Activated CD4-positive, alpha-beta T cell treated with anti-CD3 and anti-CD28 coated beads, Interleukin-2, Interleukin-4, amounts not matched to agents 100 ng/mL and 50 ng/mL, durations not matched to agents 16 hours and 8 hours (primary cell): ENCODE results near the gene IFI27L1.

Experiments used
- DNase-seq: peaks from one replicate; pipeline ENCODE4 v3.0.0-alpha.2; 2020; ENCODE audit warnings: low spot score

Gene IFI27L1

GRCh38 chr14:94114589-94115057 is 33.5 kb downstream of the IFI27L1 start:
- DNase-seq, result no peak

DNA sequence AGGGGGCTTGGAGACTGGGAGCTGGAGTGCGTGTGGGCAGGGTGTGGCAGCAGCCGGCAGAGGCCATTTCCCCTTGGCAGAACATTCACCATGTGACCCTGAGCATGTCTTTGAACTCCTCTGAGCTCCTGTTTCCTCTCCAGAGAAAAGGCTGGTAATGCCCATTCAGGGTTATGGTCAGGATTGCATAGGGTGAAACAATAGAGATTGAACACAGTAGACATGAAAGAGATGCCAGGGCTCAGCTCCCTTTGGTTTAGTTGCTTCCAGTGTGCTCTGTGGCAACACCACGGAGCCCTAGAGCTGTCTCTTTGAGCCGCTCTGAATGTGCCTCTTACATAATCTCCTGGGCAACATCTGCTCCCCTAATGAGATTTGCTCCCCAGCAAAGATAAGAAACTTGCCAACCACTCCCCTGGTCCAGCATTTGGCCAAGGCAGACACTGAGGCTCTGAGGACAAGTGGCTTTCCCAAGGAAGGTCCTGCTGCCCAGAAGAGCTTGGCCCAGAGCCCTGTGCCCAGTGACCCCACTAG is 34.0 kb downstream of the IFI27L1 start:
- DNase-seq, result no peak

GRCh38 chr14:94115631-94116030 is 34.5 kb downstream of the IFI27L1 start:
- no peak for DNase-seq

GRCh38 chr14:94116701-94117100 is 35.6 kb downstream of the IFI27L1 start:
- no peak for DNase-seq

- DNase-seq, result no peak
Measured at GRCh38 chr14:94117856-94118255, 36.7 kb downstream of the IFI27L1 start.

- DNase-seq, result no peak
Measured at GRCh38 chr14:94119071-94119470, 38.0 kb downstream of the IFI27L1 start.

DNA sequence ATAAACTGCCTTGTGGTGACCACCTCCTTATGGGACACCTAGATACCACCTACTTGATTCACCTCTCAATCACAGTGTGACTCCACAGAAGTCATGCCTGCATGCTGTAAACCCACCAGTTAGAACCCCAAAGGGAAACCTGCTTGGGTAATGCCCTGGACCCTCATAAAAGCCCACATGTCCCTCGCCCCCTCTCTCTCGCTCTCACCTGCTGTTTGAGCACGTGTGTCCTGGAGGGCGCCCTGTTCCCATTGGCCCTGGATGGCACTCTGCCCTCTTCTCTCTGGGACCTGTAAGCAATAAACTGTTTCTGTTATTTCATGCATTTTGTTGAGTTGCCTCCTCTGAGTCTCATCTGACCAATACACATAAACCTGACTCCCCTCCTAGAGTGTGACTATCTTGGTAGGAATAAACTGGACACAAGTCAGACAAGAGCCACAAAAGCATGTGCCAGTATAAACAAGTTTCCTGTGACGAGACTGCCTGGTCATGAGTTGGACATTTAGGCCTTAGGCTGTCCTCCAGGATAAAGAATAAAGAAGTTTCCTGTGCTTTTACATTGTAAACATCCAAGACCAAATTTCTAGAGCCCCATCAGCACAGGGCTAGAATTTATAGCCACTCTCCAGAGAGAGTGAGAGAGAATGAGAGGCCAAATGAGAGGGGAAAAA is 39.7 kb downstream of the IFI27L1 start:
- no peak for DNase-seq

DNA sequence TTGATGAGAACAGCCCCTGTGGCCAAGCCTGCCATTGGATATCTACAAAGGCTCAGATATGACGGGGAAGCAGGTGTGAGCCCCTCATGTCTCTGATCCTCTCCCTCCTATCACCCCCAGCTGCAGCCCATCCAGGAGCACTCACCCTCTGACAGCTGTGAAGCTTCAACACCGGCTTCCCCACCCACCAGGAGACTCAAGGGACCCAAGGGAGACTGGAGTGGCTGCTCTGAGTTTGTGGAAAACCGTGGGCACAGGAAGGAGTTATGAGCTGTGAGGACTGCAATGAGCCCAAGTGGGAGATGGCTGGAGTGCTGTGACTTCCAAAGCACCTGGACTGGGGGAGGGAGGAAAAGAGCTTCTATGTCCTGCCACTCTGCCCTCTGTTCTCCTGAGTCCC is 40.4 kb downstream of the IFI27L1 start:
- no peak for DNase-seq

DNA sequence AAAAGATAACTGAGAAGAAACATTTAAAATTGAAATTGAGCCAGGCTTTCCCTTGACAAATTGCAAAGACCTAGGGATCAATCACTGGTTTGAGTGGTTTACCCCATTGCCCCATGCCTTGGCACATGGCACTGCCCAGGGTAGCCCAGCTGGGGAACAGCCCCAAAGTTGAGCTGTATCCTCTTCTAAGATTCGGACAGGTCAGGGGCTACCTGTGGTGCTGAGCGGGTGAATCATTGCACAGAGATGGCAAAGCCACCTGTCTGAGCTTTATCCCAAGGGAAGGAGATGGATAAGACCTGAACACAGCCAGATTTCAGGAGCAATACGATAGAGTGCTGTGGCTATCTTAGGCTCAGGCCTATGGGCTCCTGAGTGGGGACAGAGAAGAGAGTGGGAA is 41.3 kb downstream of the IFI27L1 start:
- no peak for DNase-seq

GRCh38 chr14:94123296-94123695 is 42.2 kb downstream of the IFI27L1 start:
- DNase-seq, result no peak

GRCh38 chr14:94123868-94124267 is 42.8 kb downstream of the IFI27L1 start:
- no peak for DNase-seq

DNA sequence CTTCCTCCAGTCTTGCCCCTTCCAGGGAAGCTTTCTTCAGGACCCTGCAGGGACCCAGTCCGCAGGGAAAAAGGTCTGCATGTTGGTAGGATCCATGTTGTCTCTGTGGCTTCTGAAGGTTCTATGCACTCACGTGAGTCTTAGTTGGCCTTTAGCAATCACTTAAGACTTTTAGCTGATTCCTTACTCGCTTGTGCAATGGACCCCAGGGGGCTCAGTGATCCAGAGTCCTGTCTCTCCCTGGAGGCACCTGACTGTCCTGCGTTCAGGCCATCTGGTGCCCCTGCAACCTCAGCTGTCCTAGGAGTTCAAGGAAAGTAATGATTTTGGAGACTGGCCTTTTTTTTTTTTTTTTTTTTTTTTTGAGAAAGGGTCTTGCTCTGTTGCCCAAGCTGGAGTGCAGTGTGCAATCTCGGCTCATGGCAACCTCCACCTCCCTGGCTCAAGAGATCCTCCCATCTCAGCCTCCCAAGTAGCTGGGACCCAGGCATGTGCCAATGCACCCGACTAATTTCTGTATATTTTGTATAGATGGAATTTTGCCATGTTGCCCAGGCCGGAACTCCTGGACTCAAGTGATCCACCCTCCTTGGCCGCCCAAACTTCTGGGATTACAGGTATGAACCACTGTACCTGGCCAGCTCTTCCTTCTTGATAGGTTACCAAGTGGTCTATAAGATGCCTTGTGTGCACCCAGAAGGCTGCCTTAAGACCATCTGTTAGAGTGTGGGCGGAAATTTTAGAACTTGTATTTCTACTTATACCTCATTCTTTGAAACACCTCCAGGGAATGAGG is 43.7 kb downstream of the IFI27L1 start:
- no peak for DNase-seq

GRCh38 chr14:94125659-94126418 is 44.7 kb downstream of the IFI27L1 start:
- DNase-seq, result no peak

DNA sequence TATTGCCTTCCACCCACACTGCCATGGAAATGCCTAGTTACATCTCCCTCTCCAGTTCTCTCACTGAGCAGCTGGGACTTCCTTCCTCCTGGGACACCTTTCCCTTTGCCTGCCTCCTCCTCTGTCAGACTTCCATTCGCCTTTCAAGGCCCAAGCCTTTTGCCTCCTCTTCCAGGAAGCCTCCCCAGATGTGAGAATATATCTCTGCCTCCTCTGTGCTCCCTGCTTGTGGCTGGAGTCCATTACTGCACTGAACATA is 45.2 kb downstream of the IFI27L1 start:
- no peak for DNase-seq

- DNase-seq, result no peak
Measured at GRCh38 chr14:94126800-94127199, 45.7 kb downstream of the IFI27L1 start.

- DNase-seq, result no peak
Measured at GRCh38 chr14:94127330-94127729, 46.2 kb downstream of the IFI27L1 start.

DNA sequence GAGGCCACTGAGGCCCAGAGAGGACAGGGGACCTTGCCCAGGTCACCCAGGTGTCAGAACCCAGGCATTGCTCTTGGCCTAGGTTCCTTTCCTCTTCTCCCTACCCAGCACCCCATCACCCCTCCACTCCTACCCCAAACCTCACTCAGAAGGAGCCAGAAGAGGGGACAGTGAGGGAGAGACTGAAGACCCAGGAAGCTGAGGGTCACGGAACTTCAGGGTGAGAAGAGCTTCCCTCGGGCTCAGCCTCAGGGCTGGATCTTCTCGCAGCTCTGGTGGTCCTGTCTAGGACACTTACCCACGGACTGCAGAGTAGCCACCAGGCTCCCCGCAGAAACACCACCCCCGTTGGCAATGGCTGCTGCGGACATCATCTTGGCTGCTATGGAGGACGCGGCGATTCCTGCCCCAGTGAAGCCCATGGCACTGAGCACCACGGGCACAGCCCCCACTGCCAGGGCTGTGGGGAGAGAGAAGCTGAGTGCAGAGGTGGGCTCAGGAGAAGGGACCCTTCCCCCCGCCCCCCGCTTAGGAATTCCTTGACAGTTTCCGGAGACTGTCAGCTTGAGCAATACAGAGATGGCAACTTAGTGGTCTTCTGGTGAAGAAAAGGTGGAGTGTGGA is 47.2 kb downstream of the IFI27L1 start:
- no peak for DNase-seq

DNA sequence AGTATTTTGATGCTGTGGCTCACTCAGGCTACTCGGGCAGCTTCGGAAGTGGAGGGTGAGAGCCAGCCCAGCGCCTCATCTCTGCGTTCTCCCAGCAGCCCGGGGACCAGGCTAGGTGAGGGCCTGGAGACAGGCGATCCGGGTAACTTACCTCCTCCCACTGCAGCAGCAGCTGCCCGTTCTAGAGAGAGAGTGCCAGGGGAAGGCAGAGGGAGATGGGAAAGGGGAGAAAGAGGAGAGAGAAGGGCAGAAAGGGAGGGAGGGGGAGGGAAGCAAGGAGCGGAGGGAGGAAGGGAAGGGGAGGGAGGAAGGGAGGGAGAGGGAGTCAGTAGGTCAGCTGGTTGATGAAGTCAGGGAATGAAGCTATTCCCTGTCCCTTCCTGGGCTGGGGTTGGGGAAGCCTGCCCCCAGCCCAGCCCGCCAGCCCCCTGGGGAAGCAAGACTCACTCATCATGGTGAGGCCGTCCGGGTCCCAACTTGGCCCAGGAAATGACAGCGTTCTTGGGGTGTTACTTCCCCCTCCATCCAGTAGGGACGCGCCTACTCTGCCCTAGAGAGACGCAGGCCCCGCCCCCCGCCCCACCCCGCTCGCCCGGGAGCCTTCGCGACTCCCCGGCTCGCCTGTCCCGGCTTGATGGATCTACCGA is 48.1 kb downstream of the IFI27L1 start, which contains the start of gene IFI27L2:
TSS of gene IFI27L2 (minus strand) at position 494 of the 647 bp plus-strand sequence. CDS start at position 454, 40 bp downstream.
- peak; percentile 73 for DNase-seq

- DNase-seq, result peak; percentile 32
Measured at GRCh38 chr14:94129758-94130414, 48.8 kb downstream of the IFI27L1 start.

- peak; percentile 77 for DNase-seq
Measured at GRCh38 chr14:94132285-94132887, 51.3 kb downstream of the IFI27L1 start.

GRCh38 chr14:94135476-94135875 is 54.4 kb downstream of the IFI27L1 start:
- no peak for DNase-seq
